Choroid plexus epithelial cell (primary cell): Measurements from ENCODE around the gene PRR20A.
"Not testable (repeated sequence)": the region's sequence is repeated elsewhere in the genome, so short reads cannot be mapped to it uniquely, and the experiment has no call there.

Source experiments
- DNase-seq: peaks from one replicate; pipeline ENCODE4 v3.0.0-alpha.2; 2010; ENCODE audit warnings: low read depth
- H3K4me3 ChIP-seq: 2 replicates; pipeline ENCODE4 v1.5.1; 2011; ENCODE audit warnings: low read depth, mild to moderate bottlenecking, control low read depth, low read length, moderate library complexity
- CTCF ChIP-seq: conservative IDR thresholded peaks from 2 replicates; pipeline ENCODE4 v1.5.1; 2011; ENCODE audit warnings: low read depth, mild to moderate bottlenecking, control low read depth, inconsistent platforms, low read length, moderate library complexity

The PRR20A gene

GRCh38 chr13:57166897-57167296 is 26.2 kb downstream of the PRR20A start, which contains the start of gene PRR20E:
PRR20E (plus strand) TSS chr13:57167197; CDS start chr13:57167584, 387 bp downstream.
- not testable (repeated sequence) for H3K4me3 ChIP-seq, DNase-seq

GRCh38 chr13:57191667-57192066 is 50.9 kb downstream of the PRR20A start:
- TF ChIP-seq CTCF = no peak
- H3K4me3 ChIP-seq = no peak overlapping the region
- DNase-seq = no peak
